HEK293 (cell line): Measurements from ENCODE around the gene COL19A1.

Source experiments
- CTCF ChIA-PET: fragments of 350-600 bp; formaldehyde crosslinking; extraction: SDS; loops from one replicate; lab custom pipeline; 2021; ENCODE audit warnings: antibody characterized with exemption; lab: Yijun Ruan, JAX
- POLR2A ChIA-PET: fragments of 300-600 bp; formaldehyde crosslinking; extraction: SDS; loops from one replicate; lab custom pipeline; 2020; ENCODE audit warnings: antibody characterized with exemption, inconsistent platforms; lab: Yijun Ruan, JAX
- H3K27ac ChIP-seq: fragments of 200-500 bp; sonication (Bioruptor generic); 2 replicates; pipeline ENCODE4 v1.5.1; 2014; ENCODE audit warnings: low read depth, low read length, control low read depth, inconsistent platforms; ENCODE audit errors: extremely low read depth
- H3K36me3 ChIP-seq, 2 experiments: fragments of 200-500 bp in 1 of 2; sonication (Bioruptor generic) in 1 of 2; 1 replicate in 1 of 2; 2 replicates in 1 of 2; pipeline ENCODE4 v1.5.1; 2014 to 2017; ENCODE audit warnings: inconsistent platforms in 2 of 2, low read length in 2 of 2; ENCODE audit not compliant: control insufficient read depth in 2 of 2, insufficient read depth in 1 of 2
- H3K4me1 ChIP-seq: fragments of 200-500 bp; sonication (Bioruptor generic); 2 replicates; pipeline ENCODE4 v1.5.1; 2014; ENCODE audit warnings: mild to moderate bottlenecking, low read length, inconsistent platforms; ENCODE audit not compliant: control insufficient read depth, insufficient read depth
- H3K4me3 ChIP-seq: 2 replicates; pipeline ENCODE4 v1.5.1; 2011; ENCODE audit warnings: low read depth, mild to moderate bottlenecking, control low read depth, low read length, moderate library complexity
- H3K9me3 ChIP-seq: fragments of 200-500 bp; sonication (Bioruptor generic); 2 replicates; pipeline ENCODE4 v1.5.1; 2014; ENCODE audit warnings: low read depth, low read length, inconsistent platforms; ENCODE audit not compliant: control insufficient read depth, insufficient read depth
- GLI2 ChIP-seq: fragments of 450-650 bp; formaldehyde crosslinking; IDR thresholded peaks from 2 replicates; pipeline ENCODE4; 2017; ENCODE audit warnings: missing biosample characterization, missing genetic modification characterization, low read depth, borderline replicate concordance
- GLI4 ChIP-seq: fragments of 450-650 bp; formaldehyde crosslinking; IDR thresholded peaks from 2 replicates; pipeline ENCODE4 v1.5.1; 2016; ENCODE audit warnings: missing biosample characterization, missing genetic modification characterization
- SP3 ChIP-seq: fragments of 450-650 bp; formaldehyde crosslinking; IDR thresholded peaks from 2 replicates; pipeline ENCODE4 v1.5.1; 2016; ENCODE audit warnings: missing biosample characterization, missing genetic modification characterization
- YY2 ChIP-seq: fragments of 450-650 bp; formaldehyde crosslinking; IDR thresholded peaks from 2 replicates; pipeline ENCODE4 v1.5.1; 2016; ENCODE audit warnings: missing biosample characterization, missing genetic modification characterization
- ZBTB17 ChIP-seq: fragments of 450-650 bp; formaldehyde crosslinking; IDR thresholded peaks from 2 replicates; pipeline ENCODE4 v1.5.1; 2016; ENCODE audit warnings: missing biosample characterization, missing genetic modification characterization
- ZBTB48 ChIP-seq: fragments of 450-650 bp; formaldehyde crosslinking; IDR thresholded peaks from 2 replicates; pipeline ENCODE4 v1.5.1; 2016; ENCODE audit warnings: missing biosample characterization, missing genetic modification characterization
- ZNF146 ChIP-seq: fragments of 450-650 bp; formaldehyde crosslinking; IDR thresholded peaks from 2 replicates; pipeline ENCODE4 v1.5.1; 2016; ENCODE audit warnings: missing biosample characterization, missing genetic modification characterization
- ZNF19 ChIP-seq: fragments of 450-650 bp; formaldehyde crosslinking; IDR thresholded peaks from 2 replicates; pipeline ENCODE4; 2016; ENCODE audit warnings: missing biosample characterization, missing genetic modification characterization, low read depth
- ZNF214 ChIP-seq: fragments of 450-650 bp; formaldehyde crosslinking; IDR thresholded peaks from 2 replicates; pipeline ENCODE4 v1.5.1; 2017; ENCODE audit warnings: missing biosample characterization, mild to moderate bottlenecking, missing genetic modification characterization, borderline replicate concordance
- ZNF23 ChIP-seq: fragments of 450-650 bp; formaldehyde crosslinking; IDR thresholded peaks from 2 replicates; pipeline ENCODE4 v1.5.1; 2016; ENCODE audit warnings: missing biosample characterization, missing genetic modification characterization, borderline replicate concordance
- ZNF274 ChIP-seq, 2 experiments: fragments of 200-500 bp in 1 of 2; fragments of 450-650 bp in 1 of 2; sonication (Bioruptor generic) in 1 of 2; formaldehyde crosslinking in 1 of 2; IDR thresholded peaks; 2 replicates each; pipeline versions ENCODE4 v1.5.1 to v1.6.1; 2014 to 2016; ENCODE audit warnings: borderline replicate concordance in 1 of 2, inconsistent platforms in 1 of 2, low read length in 1 of 2, missing biosample characterization in 1 of 2, missing genetic modification characterization in 1 of 2
- ZNF426 ChIP-seq: fragments of 450-650 bp; formaldehyde crosslinking; IDR thresholded peaks from 2 replicates; pipeline ENCODE4 v1.5.1; 2017; ENCODE audit warnings: missing biosample characterization, missing genetic modification characterization, mild to moderate bottlenecking, inconsistent platforms, moderate library complexity
- ZNF510 ChIP-seq: fragments of 450-650 bp; formaldehyde crosslinking; IDR thresholded peaks from 2 replicates; pipeline ENCODE4 v1.5.1; 2018; ENCODE audit warnings: mild to moderate bottlenecking, missing genetic modification characterization, missing biosample characterization; ENCODE audit not compliant: insufficient replicate concordance
- ZNF610 ChIP-seq: fragments of 450-650 bp; formaldehyde crosslinking; IDR thresholded peaks from 2 replicates; pipeline ENCODE4 v1.5.1; 2016; ENCODE audit warnings: missing biosample characterization, missing genetic modification characterization, borderline replicate concordance
- ZNF701 ChIP-seq: fragments of 450-650 bp; formaldehyde crosslinking; IDR thresholded peaks from 2 replicates; pipeline ENCODE4 v1.5.1; 2016; ENCODE audit warnings: missing biosample characterization, missing genetic modification characterization
- ZNF768 ChIP-seq: fragments of 450-650 bp; formaldehyde crosslinking; IDR thresholded peaks from 2 replicates; pipeline ENCODE4 v1.5.1; 2018; ENCODE audit warnings: missing biosample characterization, mild to moderate bottlenecking, missing genetic modification characterization
- ZXDB ChIP-seq: fragments of 450-650 bp; formaldehyde crosslinking; IDR thresholded peaks from 2 replicates; pipeline ENCODE4 v1.5.1; 2016; ENCODE audit warnings: missing biosample characterization, missing genetic modification characterization
- TF ChIP-seq, protein P1 (sequence below): fragments of 450-650 bp; formaldehyde crosslinking; IDR thresholded peaks from 2 replicates; pipeline ENCODE4 v1.5.1; 2016; ENCODE audit warnings: missing biosample characterization, missing genetic modification characterization
- TF ChIP-seq, protein P2 (sequence below): fragments of 450-650 bp; IDR thresholded peaks from 2 replicates; pipeline ENCODE4 v1.5.1; 2018; ENCODE audit warnings: missing biosample characterization, missing genetic modification characterization
- TF ChIP-seq, protein P3 (sequence below): fragments of 450-650 bp; formaldehyde crosslinking; IDR thresholded peaks from 2 replicates; pipeline ENCODE4 v1.5.1; 2017; ENCODE audit warnings: missing biosample characterization, missing genetic modification characterization

COL19A1 gene

DNA sequence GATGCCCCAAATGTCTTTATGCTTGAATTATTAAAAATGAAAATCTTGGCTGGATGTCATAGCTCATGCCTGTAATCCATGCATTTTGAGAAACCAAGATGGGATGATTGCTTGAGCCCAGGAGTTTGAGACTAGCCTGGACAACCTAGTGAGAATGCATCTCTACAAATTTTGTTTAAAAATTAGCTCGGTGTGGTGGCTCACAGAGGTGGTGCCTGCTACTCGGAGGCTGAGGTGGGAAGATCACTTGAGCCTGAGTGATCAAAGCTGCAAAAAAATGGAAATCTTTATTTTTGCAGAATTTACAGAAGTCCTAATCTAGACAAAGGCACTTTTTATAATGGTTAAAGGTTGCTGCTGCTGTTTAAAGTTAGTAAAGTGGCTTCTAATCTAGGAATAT lies 20.0 kb upstream of the COL19A1 start:
- no peaks in the 10 kb centered on the region for H3K9me3 ChIP-seq
- H3K4me3 ChIP-seq, result no peak overlapping the region
- POLR2A ChIA-PET, result no interaction called here
- TF ChIP-seq ZNF214 (tag by site-specific recombination) (no peak), ZNF610 (tag by site-specific recombination) (no peak), ZNF426 (tag by site-specific recombination) (no peak), YY2 (no peak), ZNF510 (tag by site-specific recombination) (no peak), SP3 (tag by site-specific recombination) (no peak), ZXDB (tag by site-specific recombination) (no peak)
- TF ChIP-seq, protein P1, sequence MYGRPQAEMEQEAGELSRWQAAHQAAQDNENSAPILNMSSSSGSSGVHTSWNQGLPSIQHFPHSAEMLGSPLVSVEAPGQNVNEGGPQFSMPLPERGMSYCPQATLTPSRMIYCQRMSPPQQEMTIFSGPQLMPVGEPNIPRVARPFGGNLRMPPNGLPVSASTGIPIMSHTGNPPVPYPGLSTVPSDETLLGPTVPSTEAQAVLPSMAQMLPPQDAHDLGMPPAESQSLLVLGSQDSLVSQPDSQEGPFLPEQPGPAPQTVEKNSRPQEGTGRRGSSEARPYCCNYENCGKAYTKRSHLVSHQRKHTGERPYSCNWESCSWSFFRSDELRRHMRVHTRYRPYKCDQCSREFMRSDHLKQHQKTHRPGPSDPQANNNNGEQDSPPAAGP (tag by site-specific recombination), result no peak
- TF ChIP-seq, protein P2, sequence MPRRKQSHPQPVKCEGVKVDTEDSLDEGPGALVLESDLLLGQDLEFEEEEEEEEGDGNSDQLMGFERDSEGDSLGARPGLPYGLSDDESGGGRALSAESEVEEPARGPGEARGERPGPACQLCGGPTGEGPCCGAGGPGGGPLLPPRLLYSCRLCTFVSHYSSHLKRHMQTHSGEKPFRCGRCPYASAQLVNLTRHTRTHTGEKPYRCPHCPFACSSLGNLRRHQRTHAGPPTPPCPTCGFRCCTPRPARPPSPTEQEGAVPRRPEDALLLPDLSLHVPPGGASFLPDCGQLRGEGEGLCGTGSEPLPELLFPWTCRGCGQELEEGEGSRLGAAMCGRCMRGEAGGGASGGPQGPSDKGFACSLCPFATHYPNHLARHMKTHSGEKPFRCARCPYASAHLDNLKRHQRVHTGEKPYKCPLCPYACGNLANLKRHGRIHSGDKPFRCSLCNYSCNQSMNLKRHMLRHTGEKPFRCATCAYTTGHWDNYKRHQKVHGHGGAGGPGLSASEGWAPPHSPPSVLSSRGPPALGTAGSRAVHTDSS (tag by site-specific recombination), result no peak
- H3K27ac ChIP-seq, result no peak overlapping the region
- H3K36me3 ChIP-seq, result no peaks in the 10 kb centered on the region
- CTCF ChIA-PET, result interaction anchor here (1.1 kb wide), 1 partner anchor 12 kb away, joined by 3 read pairs; no protein-coding TSS in a partner anchor
- 0 out of 2 replicates have a peak, but pooled peaks cover 2% of the 10 kb centered on the region for H3K4me1 ChIP-seq

DNA sequence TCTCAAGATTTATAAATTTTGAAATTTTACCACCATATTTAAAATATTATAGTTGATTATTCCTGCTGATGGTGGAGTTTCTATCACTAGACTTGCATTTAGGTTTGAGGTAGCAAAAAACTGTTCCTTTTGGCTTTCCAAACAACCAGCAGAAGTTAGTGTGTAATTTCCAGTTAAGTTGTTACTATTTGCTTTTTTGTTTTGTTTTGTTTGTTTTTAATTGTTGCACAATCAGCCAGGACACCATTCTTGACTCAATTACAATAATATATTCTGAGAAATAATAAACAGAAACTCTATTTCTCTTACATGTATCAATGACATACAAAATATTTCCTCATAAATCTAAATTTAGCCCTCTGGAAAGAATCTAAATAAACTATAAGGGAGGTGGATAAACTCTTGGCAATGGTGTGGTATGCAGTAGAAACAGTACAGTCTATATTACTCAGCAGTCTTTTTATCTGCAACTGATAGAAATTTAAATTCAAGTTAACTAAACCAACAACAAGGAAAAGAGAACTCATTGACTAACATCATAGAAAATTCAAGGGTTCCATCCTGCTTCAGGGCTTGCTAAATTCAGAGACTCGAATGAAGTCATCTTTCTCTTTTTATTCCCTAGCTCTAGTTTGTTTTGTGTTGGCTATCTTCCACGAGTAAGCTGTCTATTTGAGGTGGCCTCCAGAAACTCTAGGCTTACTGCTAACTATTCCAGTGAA lies 19.4 kb upstream of the COL19A1 start:
- POLR2A ChIA-PET, result no interaction called here
- TF ChIP-seq ZBTB48 (tag by site-specific recombination) (no peak), GLI2 (tag by site-specific recombination) (no peak), ZNF274 (IDR thresholded peaks at IDR 0.05; ENCODE audit: low read length) (no peak), ZNF274 (tag by site-specific recombination; IDR thresholded peaks at IDR 0.05; ENCODE audit: borderline replicate concordance) (no peak), ZNF701 (tag by site-specific recombination) (no peak), ZBTB17 (no peak), GLI4 (tag by site-specific recombination) (no peak)
- TF ChIP-seq, protein P2 (tag by site-specific recombination), result no peak
- no peaks in the 10 kb centered on the region for H3K9me3 ChIP-seq
- no peak overlapping the region for H3K27ac ChIP-seq
- CTCF ChIA-PET, result interaction anchor here (0.7 to 1.1 kb wide), 3 partner anchors 11 to 147 kb away, joined by 3 to 9 read pairs (median 3); no protein-coding TSS in a partner anchor
- 0 out of 2 replicates have a peak, but pooled peaks cover 2% of the 10 kb centered on the region for H3K4me1 ChIP-seq
- no peak overlapping the region for H3K4me3 ChIP-seq
- no peaks in the 10 kb centered on the region for H3K36me3 ChIP-seq

DNA sequence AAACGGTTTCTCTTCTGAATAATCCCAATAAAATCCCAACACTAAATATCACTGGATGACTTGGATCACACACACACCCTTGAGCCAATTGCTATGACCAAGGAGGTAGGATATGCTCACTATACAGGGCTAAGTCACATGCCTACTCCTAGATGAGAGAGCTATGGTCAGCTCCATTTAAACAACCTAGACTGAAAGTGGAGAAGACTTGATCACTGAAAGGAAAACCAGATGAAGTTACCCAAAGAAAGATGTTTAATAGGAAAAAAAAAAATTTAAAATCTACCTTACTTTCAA lies 18.9 kb upstream of the COL19A1 start:
- no peaks in the 10 kb centered on the region for H3K9me3 ChIP-seq
- ChIA-PET CTCF (interaction anchor here (0.7 to 1.1 kb wide), 3 partner anchors 11 to 146 kb away, joined by 3 to 9 read pairs (median 3); no protein-coding TSS in a partner anchor), POLR2A (no interaction called here)
- H3K27ac ChIP-seq, result no peak overlapping the region
- 0 out of 2 replicates have a peak, but pooled peaks cover 2% of the 10 kb centered on the region for H3K4me1 ChIP-seq
- no peaks in the 10 kb centered on the region for H3K36me3 ChIP-seq
- H3K4me3 ChIP-seq, result no peak overlapping the region
- TF ChIP-seq, protein P3, sequence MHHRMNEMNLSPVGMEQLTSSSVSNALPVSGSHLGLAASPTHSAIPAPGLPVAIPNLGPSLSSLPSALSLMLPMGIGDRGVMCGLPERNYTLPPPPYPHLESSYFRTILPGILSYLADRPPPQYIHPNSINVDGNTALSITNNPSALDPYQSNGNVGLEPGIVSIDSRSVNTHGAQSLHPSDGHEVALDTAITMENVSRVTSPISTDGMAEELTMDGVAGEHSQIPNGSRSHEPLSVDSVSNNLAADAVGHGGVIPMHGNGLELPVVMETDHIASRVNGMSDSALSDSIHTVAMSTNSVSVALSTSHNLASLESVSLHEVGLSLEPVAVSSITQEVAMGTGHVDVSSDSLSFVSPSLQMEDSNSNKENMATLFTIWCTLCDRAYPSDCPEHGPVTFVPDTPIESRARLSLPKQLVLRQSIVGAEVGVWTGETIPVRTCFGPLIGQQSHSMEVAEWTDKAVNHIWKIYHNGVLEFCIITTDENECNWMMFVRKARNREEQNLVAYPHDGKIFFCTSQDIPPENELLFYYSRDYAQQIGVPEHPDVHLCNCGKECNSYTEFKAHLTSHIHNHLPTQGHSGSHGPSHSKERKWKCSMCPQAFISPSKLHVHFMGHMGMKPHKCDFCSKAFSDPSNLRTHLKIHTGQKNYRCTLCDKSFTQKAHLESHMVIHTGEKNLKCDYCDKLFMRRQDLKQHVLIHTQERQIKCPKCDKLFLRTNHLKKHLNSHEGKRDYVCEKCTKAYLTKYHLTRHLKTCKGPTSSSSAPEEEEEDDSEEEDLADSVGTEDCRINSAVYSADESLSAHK (tag by site-specific recombination), result peak; percentile 36; the same call in 1 of the 2 replicates
- TF ChIP-seq ZNF768 (no peak), ZNF19 (no peak), ZNF23 (tag by site-specific recombination) (no peak), ZNF274 (IDR thresholded peaks at IDR 0.05; ENCODE audit: low read length) (no peak), ZNF274 (tag by site-specific recombination; IDR thresholded peaks at IDR 0.05; ENCODE audit: borderline replicate concordance) (no peak), ZNF146 (tag by site-specific recombination) (no peak)
